IMR-90 (cell line): ENCODE data around the gene CDH3. TPM values are rescaled to one million over a fixed set of nuclear protein-coding genes. Genes with fewer than 3 reads are reported as not detected.

ENCODE experiments used
- ATAC-seq: fragments of 200-7000 bp; cut with Tn5 transposase; 2 replicates; pipeline ENCODE4 v1.9.1; 2020; ENCODE audit warnings: low read depth, mild to moderate bottlenecking, moderate library complexity
- BruUV-seq: library from RNA; stranded (reverse); fragments of 400-500 nt; replicated peaks from 2 replicates; lab custom pipeline; 2021; lab: Mats Ljungman, UMichigan
- CTCF ChIA-PET: fragments of 300-600 bp; formaldehyde crosslinking; extraction: SDS; loops from one replicate; lab custom pipeline; 2021; ENCODE audit warnings: antibody characterized with exemption; lab: Yijun Ruan, JAX
- POLR2A ChIA-PET: fragments of 300-600 bp; sonication (Branson Sonifier 250); formaldehyde crosslinking; loops from one replicate; lab custom pipeline; 2022; ENCODE audit warnings: antibody characterized with exemption; ENCODE audit not compliant: unreplicated experiment; lab: Charles Lee
- DNase-seq: peaks from one replicate; pipeline ENCODE4 v3.0.0; 2013
- H2AFZ ChIP-seq: replicated peaks from 2 replicates; pipeline ENCODE3; 2013; ENCODE audit warnings: low read length, mild to moderate bottlenecking; ENCODE audit not compliant: poor library complexity
- H2AK5ac ChIP-seq: 2 replicates; pipeline ENCODE4 v1.6.1; 2013; ENCODE audit warnings: low read depth, low read length, inconsistent platforms
- H2AK9ac ChIP-seq: replicated peaks from 2 replicates; pipeline ENCODE3; 2013; ENCODE audit warnings: mild to moderate bottlenecking, low read depth, low read length, moderate library complexity; ENCODE audit not compliant: poor library complexity
- H2BK120ac ChIP-seq: 2 replicates; pipeline ENCODE4 v1.6.1; 2013; ENCODE audit warnings: low read depth, low read length, inconsistent platforms
- H2BK15ac ChIP-seq: 3 replicates; pipeline ENCODE4 v1.6.1; 2013; ENCODE audit warnings: low read depth, low read length, inconsistent platforms
- H2BK20ac ChIP-seq: 2 replicates; pipeline ENCODE4 v1.6.1; 2013; ENCODE audit warnings: low read depth, mild to moderate bottlenecking, inconsistent platforms, low read length, moderate library complexity
- H2BK5ac ChIP-seq: 2 replicates; pipeline ENCODE4 v1.6.1; 2013; ENCODE audit warnings: mild to moderate bottlenecking, low read depth, low read length, inconsistent platforms; ENCODE audit not compliant: poor library complexity, severe bottlenecking
- H3K14ac ChIP-seq: replicated peaks from 2 replicates; pipeline ENCODE4 v1.6.1; 2013; ENCODE audit warnings: low read depth, low read length, inconsistent platforms
- H3K18ac ChIP-seq: 2 replicates; pipeline ENCODE4 v1.6.1; 2013; ENCODE audit warnings: low read depth, low read length, control low read depth
- H3K23ac ChIP-seq: 2 replicates; pipeline ENCODE4 v1.6.1; 2013; ENCODE audit warnings: low read depth, low read length, inconsistent platforms
- H3K27ac ChIP-seq: 2 replicates; pipeline ENCODE4 v1.5.1; 2013; ENCODE audit warnings: mild to moderate bottlenecking, control low read depth, low read length; ENCODE audit not compliant: insufficient read depth
- H3K27me3 ChIP-seq: 2 replicates; pipeline ENCODE4 v1.6.1; 2013; ENCODE audit warnings: low read length; ENCODE audit not compliant: control insufficient read depth, insufficient read depth
- H3K36me3 ChIP-seq: 2 replicates; pipeline ENCODE4 v1.6.1; 2013; ENCODE audit warnings: low read length, mixed read lengths; ENCODE audit not compliant: control insufficient read depth, insufficient read depth
- H3K4ac ChIP-seq: 2 replicates; pipeline ENCODE4 v1.6.1; 2013; ENCODE audit warnings: low read depth, low read length, inconsistent platforms
- H3K4me1 ChIP-seq: 2 replicates; pipeline ENCODE4 v1.6.1; 2013; ENCODE audit warnings: low read length, mixed read lengths; ENCODE audit not compliant: control insufficient read depth, insufficient read depth
- H3K4me2 ChIP-seq: 2 replicates; pipeline ENCODE4 v1.6.1; 2013; ENCODE audit warnings: low read depth, mild to moderate bottlenecking, control low read depth, low read length, moderate library complexity
- H3K4me3 ChIP-seq: 2 replicates; pipeline ENCODE4 v1.5.1; 2013; ENCODE audit warnings: low read depth, mild to moderate bottlenecking, control low read depth, low read length, moderate library complexity; ENCODE audit not compliant: insufficient read depth
- H3K56ac ChIP-seq: 2 replicates; pipeline ENCODE4 v1.6.1; 2013; ENCODE audit warnings: low read length, inconsistent platforms; ENCODE audit not compliant: insufficient read depth; ENCODE audit errors: extremely low read depth
- H3K79me1 ChIP-seq, 2 experiments: 2 replicates each; pipeline ENCODE4 v1.6.1; 2013; ENCODE audit warnings: low read length in 2 of 2, inconsistent platforms in 1 of 2, low read depth in 1 of 2
- H3K9ac ChIP-seq: 2 replicates; pipeline ENCODE4 v1.6.1; 2013; ENCODE audit warnings: low read depth, low read length, control low read depth
- H3K9me1 ChIP-seq: 2 replicates; pipeline ENCODE4 v1.6.1; 2013; ENCODE audit warnings: low read length, inconsistent platforms; ENCODE audit not compliant: insufficient read depth
- H3K9me3 ChIP-seq: 2 replicates; pipeline ENCODE4 v1.6.1; 2013; ENCODE audit warnings: low read length; ENCODE audit not compliant: control insufficient read depth, insufficient read depth
- H4K20me1 ChIP-seq: 2 replicates; pipeline ENCODE4 v1.6.1; 2013; ENCODE audit warnings: low read length, inconsistent platforms; ENCODE audit not compliant: insufficient read depth
- H4K5ac ChIP-seq: 2 replicates; pipeline ENCODE4 v1.6.1; 2013; ENCODE audit warnings: mild to moderate bottlenecking, low read depth, low read length, control low read depth
- H4K8ac ChIP-seq, 2 experiments: 2 replicates each; pipeline ENCODE4 v1.6.1; 2013; ENCODE audit warnings: low read depth in 2 of 2, low read length in 2 of 2, control low read depth in 1 of 2, inconsistent platforms in 1 of 2
- H4K91ac ChIP-seq: 2 replicates; pipeline ENCODE4 v1.6.1; 2013; ENCODE audit warnings: low read depth, low read length, inconsistent platforms; ENCODE audit not compliant: insufficient read depth
- ELK1 ChIP-seq: fragments of 150-350 bp; IDR thresholded peaks from 2 replicates; pipeline ENCODE4 v1.6.1; 2016; ENCODE audit warnings: low read depth, mild to moderate bottlenecking, low read length, moderate library complexity, borderline replicate concordance
- MAFK ChIP-seq: IDR thresholded peaks from 2 replicates; pipeline ENCODE4 v1.6.1; 2012; ENCODE audit warnings: low read depth, low read length, improper control_type of control experiment
- MAZ ChIP-seq: IDR thresholded peaks from 2 replicates; pipeline ENCODE4 v1.6.1; 2012; ENCODE audit warnings: low read depth, mild to moderate bottlenecking, low read length, improper control_type of control experiment, moderate library complexity, borderline replicate concordance
- MXI1 ChIP-seq: IDR thresholded peaks from 2 replicates; pipeline ENCODE4 v1.6.1; 2012; ENCODE audit warnings: low read depth, mild to moderate bottlenecking, low read length, moderate library complexity, borderline replicate concordance
- RCOR1 ChIP-seq: IDR thresholded peaks from 2 replicates; pipeline ENCODE4 v1.6.1; 2012; ENCODE audit warnings: mild to moderate bottlenecking, low read length, improper control_type of control experiment; ENCODE audit not compliant: insufficient replicate concordance
- WGBS, 2 experiments: methylation state at CpG; one replicate each; pipeline versions ENCODE4 v1.1.5 to v1.1.7; 2013; ENCODE audit warnings: missing lambda C conversion rate in 2 of 2; ENCODE audit not compliant: insufficient read length in 1 of 2; ENCODE audit errors: extremely low coverage in 2 of 2; 5-methylcytosine and 5-hydroxymethylcytosine counted together
- dilution Hi-C: fragments of 300-500 bp; cut with HindIII; formaldehyde crosslinking; loops from one replicate; pipeline ENCODE4 v1.14.3; 2018; ENCODE audit warnings: low sequenced_read_pairs; ENCODE audit not compliant: unreplicated experiment
- in situ Hi-C: fragments of 300-500 bp; cut with MboI; formaldehyde crosslinking; loops from 3 replicates; pipeline ENCODE4 v1.14.3; 2019; ENCODE audit warnings: low sequenced_read_pairs, inconsistent platforms, mixed read lengths
- intact Hi-C: fragments of 100-400 bp; cut with micrococcal nuclease; formaldehyde crosslinking; loops from 2 replicates; pipeline ENCODE4 v1.10.0; 2022
- polyA plus RNA-seq, 3 experiments: library from polyadenylated mRNA; depleted of rRNA; stranded (reverse); fragments of >200 nt; gene quantifications; 2 replicates each; pipeline ENCODE4 v1.2.3, GENCODE V29; 2012; ENCODE audit warnings: low replicate concordance in 1 of 3
- total RNA-seq: library from RNA; depleted of rRNA; stranded (reverse); fragments of >200 nt; gene quantifications from 2 replicates; pipeline ENCODE4 v1.2.3, GENCODE V29; 2012

CDH3 gene
- total and polyA plus RNA-seq, 2 of the 4 experiments (the other 2 are of a cell fraction): not detected

- BruUV-seq: no TSS peak
- in situ Hi-C loops: no loop called here
Observed at GRCh38 chr16:68636064-68636560, 9.0 kb upstream of the CDH3 start.

More at GRCh38 chr16:68636064-68636560, 9.0 kb upstream of the CDH3 start:
- Histone ChIP-seq H3K79me1 (no peaks in the 10 kb centered on the region), H3K56ac (no peak overlapping the region), H2AK9ac (no peak overlapping the region), H2BK120ac (no peak overlapping the region), H4K91ac (no peak overlapping the region), H3K9me1 (no peaks in the 10 kb centered on the region), H3K4ac (no peak overlapping the region), H4K20me1 (no peaks in the 10 kb centered on the region), H3K18ac (no peak overlapping the region), H3K36me3 (no peaks in the 10 kb centered on the region), H2BK20ac (no peak overlapping the region), H3K9ac (no peak overlapping the region), H3K4me2 (no peak overlapping the region), H2AK5ac (no peak overlapping the region), H3K23ac (no peak overlapping the region), H3K27me3 (no peaks in the 10 kb centered on the region), H3K9me3 (no peaks in the 10 kb centered on the region; the same call in 1 of the 2 replicates), H2BK5ac (no peak overlapping the region), H3K27ac (no peak overlapping the region), H2BK15ac (no peak overlapping the region), H4K8ac (no peak overlapping the region), H3K4me1 (no peaks in the 10 kb centered on the region), H3K14ac (no peak overlapping the region), H2AFZ (no peak overlapping the region), H4K5ac (no peak overlapping the region), H3K4me3 (no peak overlapping the region)
- intact Hi-C loops (no loop called here), dilution Hi-C loops (no loop called here)
- 0% methylated on average over 1 of the region's 12 CpGs; no CpG with 5 or more reads in 1 of the 2 experiments for WGBS, 2 experiments
- DNase-seq: no peak
- no peak for TF ChIP-seq MXI1
- no peak for TF ChIP-seq MAFK
- no peak for TF ChIP-seq ELK1
- no peak for TF ChIP-seq RCOR1
- TF ChIP-seq MAZ: no peak
- ChIA-PET CTCF (no interaction called here), POLR2A (no interaction called here)
- ATAC-seq: no peak
